Measurements from ENCODE around the gene WNT10A. TPM values are rescaled to one million over a fixed set of nuclear protein-coding genes. Genes with fewer than 3 reads are reported as not detected.

The WNT10A gene
- total and polyA plus RNA-seq, 2 of the 8 experiments (the other 6 are each of a cell fraction or from before 2014, with no cell fraction given): 0.05 TPM; not detected in 1

DNA sequence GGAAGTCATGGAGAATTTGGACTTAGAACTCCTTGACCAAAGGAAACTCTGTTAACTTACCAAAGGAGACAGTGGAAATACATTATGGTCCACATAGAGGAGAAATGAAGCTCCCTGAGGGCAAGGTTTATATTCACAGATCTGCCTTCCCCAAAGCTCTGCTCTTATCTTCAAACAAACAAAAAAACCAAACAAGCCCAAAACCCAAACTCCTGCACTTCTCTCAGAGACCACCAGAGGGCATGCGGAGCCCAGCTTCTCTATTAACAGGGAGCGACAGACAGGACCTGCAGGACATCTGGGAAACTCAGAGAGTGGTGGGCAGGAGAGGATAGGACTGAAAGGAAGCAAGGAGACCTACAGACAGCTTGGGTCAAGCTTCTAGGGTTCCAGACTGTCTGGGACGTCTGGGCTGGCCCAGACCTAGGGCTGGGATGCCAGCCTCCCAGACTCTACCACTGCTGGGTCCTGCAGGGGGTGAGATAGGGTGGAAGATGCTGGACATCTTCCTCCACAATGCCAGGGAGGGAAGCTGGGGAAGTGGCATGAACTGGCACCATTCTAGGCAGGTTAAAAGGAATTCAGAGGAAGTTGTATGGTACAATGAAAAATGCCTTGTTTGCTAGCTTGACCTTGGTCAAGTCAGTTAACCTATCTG is 4.0 kb upstream of the WNT10A start:
- Histone ChIP-seq H2BK15ac (ENCODE audit: low read length) (no peak overlapping the region), H3K9me3 (ENCODE audit: insufficient read depth in 2 of 2, low read depth in 1 of 2, low read length in 1 of 2) (no peaks in the 10 kb centered on the region; a peak in 1 of 4 replicates), H3K23ac (ENCODE audit: insufficient read length) (no peak overlapping the region), H2BK12ac (ENCODE audit: low read depth, low read length) (no peak overlapping the region; the same call in 1 of the 2 replicates), H3K4ac (replicated peaks; ENCODE audit: insufficient read length, low read depth, low read length) (no peak overlapping the region), H3K9ac (replicated peaks in 1 of 4; ENCODE audit: extremely low read depth in 1 of 4, low read depth in 3 of 4, low read length in 3 of 4) (no peak overlapping the region), H3K4me2 (ENCODE audit: insufficient read depth in 1 of 2, low read depth in 2 of 2, low read length in 2 of 2) (no peak overlapping the region), H3K23me2 (ENCODE audit: low read depth, low read length) (peaks cover 5% of the 10 kb centered on the region; the same call in 1 of the 2 replicates), H2BK120ac (replicated peaks; ENCODE audit: low read depth, low read length) (no peak overlapping the region), H3K56ac (replicated peaks; ENCODE audit: insufficient read length, low read depth, low read length) (no peak overlapping the region), H4K20me1 (replicated peaks in 1 of 2; ENCODE audit: control insufficient read depth in 1 of 2, insufficient read depth in 2 of 2, low read length in 2 of 2) (peaks cover 14 to 37% of the 10 kb centered on the region in 2 experiments), H3K18ac (ENCODE audit: extremely low read depth, low read length) (no peak overlapping the region), H3K14ac (ENCODE audit: insufficient read length) (no peak overlapping the region), H3K36me3 (ENCODE audit: control insufficient read depth in 2 of 4, insufficient read depth in 4 of 4, low read length in 3 of 4) (peaks cover 0 to 7% (median 0%) of the 10 kb centered on the region in 4 experiments; a peak in 1 of 8 replicates), H4K91ac (replicated peaks; ENCODE audit: insufficient read length, low read length) (no peak overlapping the region), H3K4me3 (ENCODE audit: extremely low read depth in 1 of 4, insufficient read depth in 2 of 4, low read depth in 3 of 4, low read length in 4 of 4) (no peak overlapping the region), H3K79me1 (ENCODE audit: low read depth, low read length) (no peaks in the 10 kb centered on the region), H2AK5ac (ENCODE audit: low read depth, low read length) (no peak overlapping the region), H4K5ac (ENCODE audit: insufficient read length, low read depth, low read length) (no peak overlapping the region), H2AFZ (ENCODE audit: low read length) (no peak overlapping the region), H3K27ac (ENCODE audit: low read depth, low read length) (no peak overlapping the region), H2BK5ac (ENCODE audit: low read depth, low read length) (no peak overlapping the region), H3K27me3 (replicated peaks in 1 of 4; ENCODE audit: control insufficient read depth in 3 of 4, extremely low read depth in 1 of 4, insufficient read depth in 3 of 4, low read length in 3 of 4) (peaks cover 97 to 100% (median 99%) of the 10 kb centered on the region in 4 experiments), H3K79me2 (ENCODE audit: control insufficient read depth in 1 of 2, insufficient read depth in 2 of 2, low read length in 2 of 2) (no peaks in the 10 kb centered on the region), H4K8ac (ENCODE audit: extremely low read depth, insufficient read depth, low read length) (no peak overlapping the region), H3K4me1 (replicated peaks in 1 of 4; ENCODE audit: control insufficient read depth in 3 of 4, insufficient read depth in 4 of 4, low read length in 3 of 4) (peaks cover 0 to 42% (median 27%) of the 10 kb centered on the region in 4 experiments; a peak in 6 of 7 replicates), H2BK20ac (ENCODE audit: low read length) (no peak overlapping the region)
- TF ChIP-seq EZH2 (IDR thresholded peaks at IDR 0.05; ENCODE audit: low read depth, low read length, severe bottlenecking) (peak; percentile 22), RAD21 (IDR thresholded peaks at IDR 0.05 in 1 of 2, conservative IDR thresholded peaks at IDR 0.05 in 1 of 2; ENCODE audit: low read depth in 2 of 2, low read length in 2 of 2) (peak; percentile 90 to 97), GABPA (IDR thresholded peaks at IDR 0.05; ENCODE audit: borderline replicate concordance, insufficient read depth, low read length) (no peak)
- TF ChIP-seq, protein P1, sequence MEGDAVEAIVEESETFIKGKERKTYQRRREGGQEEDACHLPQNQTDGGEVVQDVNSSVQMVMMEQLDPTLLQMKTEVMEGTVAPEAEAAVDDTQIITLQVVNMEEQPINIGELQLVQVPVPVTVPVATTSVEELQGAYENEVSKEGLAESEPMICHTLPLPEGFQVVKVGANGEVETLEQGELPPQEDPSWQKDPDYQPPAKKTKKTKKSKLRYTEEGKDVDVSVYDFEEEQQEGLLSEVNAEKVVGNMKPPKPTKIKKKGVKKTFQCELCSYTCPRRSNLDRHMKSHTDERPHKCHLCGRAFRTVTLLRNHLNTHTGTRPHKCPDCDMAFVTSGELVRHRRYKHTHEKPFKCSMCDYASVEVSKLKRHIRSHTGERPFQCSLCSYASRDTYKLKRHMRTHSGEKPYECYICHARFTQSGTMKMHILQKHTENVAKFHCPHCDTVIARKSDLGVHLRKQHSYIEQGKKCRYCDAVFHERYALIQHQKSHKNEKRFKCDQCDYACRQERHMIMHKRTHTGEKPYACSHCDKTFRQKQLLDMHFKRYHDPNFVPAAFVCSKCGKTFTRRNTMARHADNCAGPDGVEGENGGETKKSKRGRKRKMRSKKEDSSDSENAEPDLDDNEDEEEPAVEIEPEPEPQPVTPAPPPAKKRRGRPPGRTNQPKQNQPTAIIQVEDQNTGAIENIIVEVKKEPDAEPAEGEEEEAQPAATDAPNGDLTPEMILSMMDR (IDR thresholded peaks at IDR 0.05; ENCODE audit: control extremely low read depth in 1 of 3, insufficient read depth in 1 of 3, low read depth in 1 of 3, low read length in 3 of 3): peak in 2 of 3 experiments; percentile 94 to 96; a peak in 3 of 4 replicates
- ChIA-PET CTCF (ENCODE audit: partially characterized antibody) (interaction anchor here (0.7 to 21.8 kb wide), 45 partner anchors 8 to 280 kb away, joined by 3 to 783 read pairs (median 5); partner anchors contain the start of genes CDK5R2, CRYBA2, FEV and WNT6), POLR2A (ENCODE audit: partially characterized antibody) (interaction anchor here (0.9 to 2.2 kb wide), 7 partner anchors 14 to 118 kb away, joined by 3 to 9 read pairs (median 3); partner anchors contain the start of gene WNT6)
- FAIRE-seq (peak; percentile 81), DNase-seq (ENCODE audit: low read depth in 1 of 2, low spot score in 2 of 2) (peak in 1 of 2 experiments; percentile 90)
- 0% methylated on average over 3 of the region's 3 CpGs; no CpG with 5 or more reads in 1 of the 2 experiments for WGBS, 2 experiments (ENCODE audit: extremely low coverage in 1 of 2, insufficient coverage in 1 of 2, insufficient read length in 1 of 2, insufficient replicate concordance in 2 of 2, low coverage in 1 of 2, low lambda C conversion rate in 2 of 2, missing lambda C conversion rate in 1 of 2)

Measured in H1 (cell line).